ENCODE measurements around the gene DCHS2. TPM values are rescaled to one million over a fixed set of nuclear protein-coding genes. Genes with fewer than 3 reads are reported as not detected.

Gene DCHS2
- 0.35 TPM for polyA plus RNA-seq (2013, experiment 1 of 2)
- polyA plus RNA-seq (2013, experiment 2 of 2) = 0.33 TPM

GRCh38 chr4:154491341-154492271, at the start of gene DCHS2:
DCHS2 (minus strand) TSS chr4:154491799; CDS start chr4:154491355, 444 bp downstream.
- Histone ChIP-seq H3K23ac (ENCODE audit: low read depth, low read length, poor library complexity) (peak within 1 kb of the TSS; percentile 96), H3K36me3 (replicated peaks in 1 of 2; ENCODE audit: control insufficient read depth in 2 of 2, insufficient read depth in 2 of 2, low read length in 2 of 2) (no peaks in the 10 kb centered on the region), H3K4me3 (ENCODE audit: low read length in 2 of 2) (peak within 1 kb of the TSS; percentile 37 to 83), H3K4ac (ENCODE audit: low read length) (no peak within 1 kb of the TSS), H3K9ac (ENCODE audit: low read depth, low read length, poor library complexity) (peak within 1 kb of the TSS; percentile 82), H3K79me1 (ENCODE audit: low read depth, low read length) (no peaks in the 10 kb centered on the region), H2AK5ac (ENCODE audit: low read depth, low read length) (peak within 1 kb of the TSS; percentile 85), H2BK5ac (ENCODE audit: low read length) (peak within 1 kb of the TSS; percentile 27), H2AFZ (ENCODE audit: low read length) (peak within 1 kb of the TSS; percentile 87), H3K18ac (ENCODE audit: low read length) (peak within 1 kb of the TSS; percentile 93), H3K27me3 (ENCODE audit: control insufficient read depth in 3 of 3, insufficient read depth in 3 of 3, low read depth in 1 of 3, low read length in 3 of 3) (peaks cover 18 to 90% (median 38%) of the 10 kb centered on the region in 3 experiments), H4K91ac (ENCODE audit: low read depth, low read length, poor library complexity) (peak within 1 kb of the TSS; percentile 15), H3K14ac (ENCODE audit: low read length) (peak within 1 kb of the TSS; percentile 49), H2BK120ac (ENCODE audit: low read depth, low read length) (peak within 1 kb of the TSS; percentile 32), H2BK15ac (ENCODE audit: low read length) (peak within 1 kb of the TSS; percentile 52), H3K27ac (replicated peaks; ENCODE audit: low read length) (no peak within 1 kb of the TSS), H4K8ac (ENCODE audit: low read depth, low read length) (no peak within 1 kb of the TSS), H3K4me1 (ENCODE audit: control insufficient read depth in 2 of 2, insufficient read depth in 1 of 2, low read depth in 1 of 2, low read length in 2 of 2) (peaks cover 4 to 6% of the 10 kb centered on the region in 2 donors), H2BK12ac (ENCODE audit: low read length) (no peak within 1 kb of the TSS), H3K9me3 (replicated peaks in 1 of 2; ENCODE audit: control insufficient read depth in 2 of 2, insufficient read depth in 1 of 2, low read depth in 1 of 2, low read length in 2 of 2) (peaks cover 9 to 10% of the 10 kb centered on the region in 2 donors), H3K4me2 (ENCODE audit: insufficient read depth, low read length, poor library complexity, severe bottlenecking) (peak within 1 kb of the TSS; percentile 96)
- DNase-seq (ENCODE audit: low spot score) = peak; percentile 44
- WGBS, 2 donors (ENCODE audit: extremely low coverage in 2 of 2, insufficient read length in 2 of 2, insufficient replicate concordance in 1 of 2) = no CpG with 5 or more reads among the region's 53 CpGs

DNA sequence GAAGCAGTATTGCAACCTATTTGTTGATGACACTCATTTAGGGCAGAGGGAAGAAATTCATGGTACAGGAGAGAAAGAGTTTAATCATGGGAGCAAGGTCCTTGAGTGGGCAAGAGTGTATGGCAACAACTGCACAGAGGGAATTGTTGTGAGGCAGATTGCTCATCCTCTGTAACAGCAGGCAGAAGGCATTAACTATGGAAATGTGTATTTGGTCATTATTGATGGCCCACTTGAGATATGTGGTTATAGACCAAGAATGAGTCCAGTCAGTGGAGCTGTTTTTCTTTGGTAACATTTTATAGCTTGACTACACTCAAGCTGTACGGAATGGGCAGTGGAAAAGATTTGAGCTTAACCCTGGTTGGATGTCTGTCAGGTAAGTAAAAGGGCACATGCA, 42.7 kb upstream of the DCHS2 start:
- no peak overlapping the region for H2AK5ac ChIP-seq (ENCODE audit: low read depth, low read length)
- peaks cover 7 to 44% of the 10 kb centered on the region in 2 donors for H3K36me3 ChIP-seq (replicated peaks in 1 of 2; ENCODE audit: control insufficient read depth in 2 of 2, insufficient read depth in 2 of 2, low read length in 2 of 2)
- no peaks in the 10 kb centered on the region for H3K9me3 ChIP-seq (replicated peaks in 1 of 2; ENCODE audit: control insufficient read depth in 2 of 2, insufficient read depth in 1 of 2, low read depth in 1 of 2, low read length in 2 of 2)
- no peak overlapping the region for H3K23ac ChIP-seq (ENCODE audit: low read depth, low read length, poor library complexity)
- no peak overlapping the region for H2BK120ac ChIP-seq (ENCODE audit: low read depth, low read length)
- no peak overlapping the region for H3K4ac ChIP-seq (ENCODE audit: low read length)
- H3K4me1 ChIP-seq (ENCODE audit: control insufficient read depth in 2 of 2, insufficient read depth in 1 of 2, low read depth in 1 of 2, low read length in 2 of 2) = no peaks in the 10 kb centered on the region
- H3K9ac ChIP-seq (ENCODE audit: low read depth, low read length, poor library complexity) = no peak overlapping the region
- WGBS, 2 donors (ENCODE audit: extremely low coverage in 2 of 2, insufficient read length in 2 of 2, insufficient replicate concordance in 1 of 2) = no CpG with 5 or more reads among the region's 1 CpG
- H3K4me2 ChIP-seq (ENCODE audit: insufficient read depth, low read length, poor library complexity, severe bottlenecking) = no peak overlapping the region
- no peak overlapping the region for H4K91ac ChIP-seq (ENCODE audit: low read depth, low read length, poor library complexity)
- H3K14ac ChIP-seq (ENCODE audit: low read length) = no peak overlapping the region
- H2AFZ ChIP-seq (ENCODE audit: low read length) = no peak overlapping the region
- H3K4me3 ChIP-seq (ENCODE audit: low read length in 2 of 2) = no peak overlapping the region
- H3K79me1 ChIP-seq (ENCODE audit: low read depth, low read length) = no peaks in the 10 kb centered on the region
- no peak overlapping the region for H2BK12ac ChIP-seq (ENCODE audit: low read length)
- H4K8ac ChIP-seq (ENCODE audit: low read depth, low read length) = no peak overlapping the region
- no peak overlapping the region for H3K27ac ChIP-seq (replicated peaks; ENCODE audit: low read length)
- no peak for DNase-seq (ENCODE audit: low spot score)
- H2BK15ac ChIP-seq (ENCODE audit: low read length) = no peak overlapping the region
- no peak overlapping the region for H3K18ac ChIP-seq (ENCODE audit: low read length)
- H2BK5ac ChIP-seq (ENCODE audit: low read length) = no peak overlapping the region
- no peaks in the 10 kb centered on the region for H3K27me3 ChIP-seq (ENCODE audit: control insufficient read depth in 3 of 3, insufficient read depth in 3 of 3, low read depth in 1 of 3, low read length in 3 of 3)

- H3K4me1 ChIP-seq (ENCODE audit: control insufficient read depth in 2 of 2, insufficient read depth in 1 of 2, low read depth in 1 of 2, low read length in 2 of 2) = peaks cover 2% of the 10 kb centered on the region in 2 donors
- no CpG with 5 or more reads among the region's 4 CpGs for WGBS, 2 donors (ENCODE audit: extremely low coverage in 2 of 2, insufficient read length in 2 of 2, insufficient replicate concordance in 1 of 2)
- no peak overlapping the region for H3K9ac ChIP-seq (ENCODE audit: low read depth, low read length, poor library complexity)
- no peak overlapping the region for H2BK12ac ChIP-seq (ENCODE audit: low read length)
- no peak overlapping the region for H2BK5ac ChIP-seq (ENCODE audit: low read length)
- H3K27me3 ChIP-seq (ENCODE audit: control insufficient read depth in 3 of 3, insufficient read depth in 3 of 3, low read depth in 1 of 3, low read length in 3 of 3) = no peaks in the 10 kb centered on the region
- peak overlapping the region; percentile 47 for H2AFZ ChIP-seq (ENCODE audit: low read length)
- H3K23ac ChIP-seq (ENCODE audit: low read depth, low read length, poor library complexity) = no peak overlapping the region
- H2BK15ac ChIP-seq (ENCODE audit: low read length) = no peak overlapping the region
- H3K9me3 ChIP-seq (replicated peaks in 1 of 2; ENCODE audit: control insufficient read depth in 2 of 2, insufficient read depth in 1 of 2, low read depth in 1 of 2, low read length in 2 of 2) = no peaks in the 10 kb centered on the region
- no peak overlapping the region for H3K14ac ChIP-seq (ENCODE audit: low read length)
- no peak overlapping the region for H4K91ac ChIP-seq (ENCODE audit: low read depth, low read length, poor library complexity)
- H3K18ac ChIP-seq (ENCODE audit: low read length) = no peak overlapping the region
- H3K4ac ChIP-seq (ENCODE audit: low read length) = no peak overlapping the region
- no peak overlapping the region for H3K27ac ChIP-seq (replicated peaks; ENCODE audit: low read length)
- H2BK120ac ChIP-seq (ENCODE audit: low read depth, low read length) = no peak overlapping the region
- H4K8ac ChIP-seq (ENCODE audit: low read depth, low read length) = no peak overlapping the region
- no peak for DNase-seq (ENCODE audit: low spot score)
- no peak overlapping the region for H3K4me3 ChIP-seq (ENCODE audit: low read length in 2 of 2)
- no peaks in the 10 kb centered on the region for H3K79me1 ChIP-seq (ENCODE audit: low read depth, low read length)
- no peak overlapping the region for H2AK5ac ChIP-seq (ENCODE audit: low read depth, low read length)
- peaks cover 0 to under 1% of the 10 kb centered on the region in 2 donors for H3K36me3 ChIP-seq (replicated peaks in 1 of 2; ENCODE audit: control insufficient read depth in 2 of 2, insufficient read depth in 2 of 2, low read length in 2 of 2)
- no peak overlapping the region for H3K4me2 ChIP-seq (ENCODE audit: insufficient read depth, low read length, poor library complexity, severe bottlenecking)
Observed at GRCh38 chr4:154529728-154530519, 38.3 kb upstream of the DCHS2 start.

- Histone ChIP-seq H4K91ac (ENCODE audit: low read depth, low read length, poor library complexity) (no peak overlapping the region), H3K4me2 (ENCODE audit: insufficient read depth, low read length, poor library complexity, severe bottlenecking) (no peak overlapping the region), H3K27ac (replicated peaks; ENCODE audit: low read length) (no peak overlapping the region), H2BK5ac (ENCODE audit: low read length) (no peak overlapping the region), H3K9me3 (replicated peaks in 1 of 2; ENCODE audit: control insufficient read depth in 2 of 2, insufficient read depth in 1 of 2, low read depth in 1 of 2, low read length in 2 of 2) (no peaks in the 10 kb centered on the region), H4K8ac (ENCODE audit: low read depth, low read length) (no peak overlapping the region), H2BK12ac (ENCODE audit: low read length) (no peak overlapping the region), H3K4me1 (ENCODE audit: control insufficient read depth in 2 of 2, insufficient read depth in 1 of 2, low read depth in 1 of 2, low read length in 2 of 2) (peaks cover 2% of the 10 kb centered on the region in 2 donors), H3K23ac (ENCODE audit: low read depth, low read length, poor library complexity) (no peak overlapping the region), H3K27me3 (ENCODE audit: control insufficient read depth in 3 of 3, insufficient read depth in 3 of 3, low read depth in 1 of 3, low read length in 3 of 3) (no peaks in the 10 kb centered on the region), H3K79me1 (ENCODE audit: low read depth, low read length) (no peaks in the 10 kb centered on the region), H2AK5ac (ENCODE audit: low read depth, low read length) (no peak overlapping the region), H2AFZ (ENCODE audit: low read length) (no peak overlapping the region), H2BK15ac (ENCODE audit: low read length) (no peak overlapping the region), H3K18ac (ENCODE audit: low read length) (no peak overlapping the region), H3K14ac (ENCODE audit: low read length) (no peak overlapping the region), H3K9ac (ENCODE audit: low read depth, low read length, poor library complexity) (no peak overlapping the region), H3K4ac (ENCODE audit: low read length) (no peak overlapping the region), H3K36me3 (replicated peaks in 1 of 2; ENCODE audit: control insufficient read depth in 2 of 2, insufficient read depth in 2 of 2, low read length in 2 of 2) (no peaks in the 10 kb centered on the region), H3K4me3 (ENCODE audit: low read length in 2 of 2) (no peak overlapping the region), H2BK120ac (ENCODE audit: low read depth, low read length) (no peak overlapping the region)
- no peak for DNase-seq (ENCODE audit: low spot score)
- WGBS, 2 donors (ENCODE audit: extremely low coverage in 2 of 2, insufficient read length in 2 of 2, insufficient replicate concordance in 1 of 2) = no CpG with 5 or more reads among the region's 2 CpGs
Observed at GRCh38 chr4:154528869-154529268, 37.3 kb upstream of the DCHS2 start.

All from neuronal stem cell (in vitro differentiated cells).